Smooth muscle cell (in vitro differentiated cells): ENCODE data around the gene TSPAN6. TPM values are rescaled to one million over a fixed set of nuclear protein-coding genes. Genes with fewer than 3 reads are reported as not detected.

Experiments
- DNase-seq: peaks from one replicate; lab custom pipeline; 2025; ENCODE audit not compliant: unreplicated experiment; lab: John Stamatoyannopoulos, UW
- H2AFZ ChIP-seq: fragments of 200-600 bp; sonication (generic); 2 replicates; pipeline ENCODE4 v1.6.0; 2016; ENCODE audit warnings: antibody characterized with exemption, low read depth, mild to moderate bottlenecking
- H3F3A ChIP-seq: fragments of 200-600 bp; sonication (generic); 2 replicates; pipeline ENCODE4 v1.6.0; 2017; ENCODE audit warnings: antibody characterized with exemption, low read depth
- H3K27ac ChIP-seq: fragments of 200-600 bp; sonication (generic); 2 replicates; pipeline ENCODE4 v1.5.1; 2016; ENCODE audit warnings: low read depth, mild to moderate bottlenecking
- H3K27me3 ChIP-seq: fragments of 200-600 bp; sonication (generic); 2 replicates; pipeline ENCODE4 v1.6.1; 2016; ENCODE audit warnings: low read depth, mild to moderate bottlenecking
- H3K36me3 ChIP-seq: fragments of 200-600 bp; sonication (generic); 2 replicates; pipeline ENCODE4 v1.5.1; 2016; ENCODE audit warnings: low read depth
- H3K4me1 ChIP-seq: fragments of 200-600 bp; sonication (generic); 2 replicates; pipeline ENCODE4 v1.5.1; 2016; ENCODE audit warnings: low read depth
- H3K4me2 ChIP-seq: fragments of 200-600 bp; sonication (generic); 2 replicates; pipeline ENCODE4 v1.6.0; 2016; ENCODE audit warnings: mild to moderate bottlenecking
- H3K4me3 ChIP-seq: fragments of 200-600 bp; sonication (generic); 2 replicates; pipeline ENCODE4 v1.5.1; 2016; ENCODE audit warnings: mild to moderate bottlenecking
- H3K79me2 ChIP-seq: fragments of 200-600 bp; sonication (generic); 2 replicates; pipeline ENCODE4 v1.6.0; 2016; ENCODE audit warnings: low read depth, mild to moderate bottlenecking
- H3K9ac ChIP-seq: fragments of 200-600 bp; sonication (generic); 2 replicates; pipeline ENCODE4 v1.6.0; 2016; ENCODE audit warnings: low read depth
- H3K9me3 ChIP-seq: fragments of 200-600 bp; sonication (generic); replicated peaks from 2 replicates; pipeline ENCODE4 v1.5.1; 2016; ENCODE audit warnings: low read depth
- H4K20me1 ChIP-seq: fragments of 200-600 bp; sonication (generic); 2 replicates; pipeline ENCODE4 v1.6.0; 2016; ENCODE audit warnings: low read depth
- CTCF ChIP-seq: fragments of 200-600 bp; sonication (generic); IDR thresholded peaks from 2 replicates; pipeline ENCODE4 v1.5.1; 2017; ENCODE audit warnings: borderline replicate concordance, mild to moderate bottlenecking, antibody characterized with exemption; ENCODE audit not compliant: insufficient read depth, poor library complexity, severe bottlenecking
- WGBS: methylation state at CpG from one replicate; pipeline ENCODE4 v1.1.7; 2016; ENCODE audit warnings: low lambda C conversion rate; 5-methylcytosine and 5-hydroxymethylcytosine counted together
- polyA plus RNA-seq: library from polyadenylated mRNA; unstranded; fragments of >200 nt; fragmentation: Nextera tagmentation; extraction: Ambion mirVana; gene quantifications from 2 replicates; pipeline ENCODE4 v1.2.1, GENCODE V29; 2016
- total RNA-seq: library from RNA; depleted of rRNA; stranded (reverse); fragments of >200 nt; gene quantifications from 2 replicates; pipeline ENCODE4 v1.2.3, GENCODE V29; 2014

Gene TSPAN6
- total and polyA plus RNA-seq, 2 experiments from 2014 or later: 78.6 to 86.4 TPM

GRCh38 chrX:100591256-100592051 lies 45.2 kb downstream of the TSPAN6 start:
- H3K27me3 ChIP-seq: no peaks in the 10 kb centered on the region
- no peaks in the 10 kb centered on the region for H3F3A ChIP-seq
- no peak overlapping the region for H3K27ac ChIP-seq
- H3K9ac ChIP-seq: no peak overlapping the region
- no peaks in the 10 kb centered on the region for H3K9me3 ChIP-seq
- no peak for DNase-seq
- no peak overlapping the region for H3K4me2 ChIP-seq
- no peaks in the 10 kb centered on the region for H3K79me2 ChIP-seq
- no peaks in the 10 kb centered on the region for H3K4me1 ChIP-seq
- no peak for TF ChIP-seq CTCF
- WGBS: 57% methylated on average over 5 of the region's 5 CpGs
- H2AFZ ChIP-seq: no peak overlapping the region
- H4K20me1 ChIP-seq: no peaks in the 10 kb centered on the region
- no peaks in the 10 kb centered on the region for H3K36me3 ChIP-seq
- H3K4me3 ChIP-seq: no peak overlapping the region

GRCh38 chrX:100587861-100588260 lies 48.7 kb downstream of the TSPAN6 start:
- H4K20me1 ChIP-seq: no peaks in the 10 kb centered on the region
- no peak overlapping the region for H3K27ac ChIP-seq
- H2AFZ ChIP-seq: no peak overlapping the region
- no peaks in the 10 kb centered on the region for H3K9me3 ChIP-seq
- H3K36me3 ChIP-seq: no peaks in the 10 kb centered on the region
- no peak overlapping the region for H3K4me3 ChIP-seq
- no peak for DNase-seq
- no peak overlapping the region for H3K9ac ChIP-seq
- WGBS: 70% methylated on average over 2 of the region's 2 CpGs
- H3K79me2 ChIP-seq: no peaks in the 10 kb centered on the region
- H3K27me3 ChIP-seq: no peaks in the 10 kb centered on the region
- TF ChIP-seq CTCF: no peak
- no peaks in the 10 kb centered on the region for H3K4me1 ChIP-seq
- no peaks in the 10 kb centered on the region for H3F3A ChIP-seq
- no peak overlapping the region for H3K4me2 ChIP-seq

GRCh38 chrX:100586747-100587146 lies 49.9 kb downstream of the TSPAN6 start:
- DNase-seq: no peak
- no peak for TF ChIP-seq CTCF
- 80% methylated on average over 2 of the region's 2 CpGs for WGBS

GRCh38 chrX:100584611-100585010 lies 52.0 kb downstream of the TSPAN6 start, which contains the start of gene TNMD:
TSS of gene TNMD (plus strand) at chrX:100584936. CDS start at chrX:100585019, 83 bp downstream.
- no peak for DNase-seq
- Histone ChIP-seq H3K9ac (no peak within 1 kb of the TSS), H2AFZ (no peak within 1 kb of the TSS), H3K27ac (no peak within 1 kb of the TSS), H3K4me3 (no peak within 1 kb of the TSS), H3K4me2 (no peak within 1 kb of the TSS), H3K9me3 (no peaks in the 10 kb centered on the region), H3F3A (no peaks in the 10 kb centered on the region), H3K36me3 (no peaks in the 10 kb centered on the region), H3K79me2 (no peaks in the 10 kb centered on the region), H3K4me1 (no peaks in the 10 kb centered on the region), H3K27me3 (no peaks in the 10 kb centered on the region), H4K20me1 (no peaks in the 10 kb centered on the region)
- 59% methylated on average over 2 of the region's 2 CpGs for WGBS
- TF ChIP-seq CTCF: no peak

More at GRCh38 chrX:100586747-100587146, 49.9 kb downstream of the TSPAN6 start:
- H4K20me1 ChIP-seq: no peaks in the 10 kb centered on the region
- H3K9ac ChIP-seq: no peak overlapping the region
- no peaks in the 10 kb centered on the region for H3K27me3 ChIP-seq
- no peak overlapping the region for H3K4me3 ChIP-seq
- no peak overlapping the region for H2AFZ ChIP-seq
- no peaks in the 10 kb centered on the region for H3F3A ChIP-seq
- no peaks in the 10 kb centered on the region for H3K36me3 ChIP-seq
- no peaks in the 10 kb centered on the region for H3K4me1 ChIP-seq
- no peaks in the 10 kb centered on the region for H3K79me2 ChIP-seq
- H3K27ac ChIP-seq: no peak overlapping the region
- H3K4me2 ChIP-seq: no peak overlapping the region
- H3K9me3 ChIP-seq: no peaks in the 10 kb centered on the region
